Colonic mucosa (tissue), 4 donors: Measurements from ENCODE around the gene R3HCC1L. TPM values are rescaled to one million over a fixed set of nuclear protein-coding genes. Genes with fewer than 3 reads are reported as not detected.
"Not testable (repeated sequence)": the region's sequence is repeated elsewhere in the genome, so short reads cannot be mapped to it uniquely, and the experiment has no call there.

Experiments used
- DNase-seq: peaks from one replicate; pipeline ENCODE4 v3.0.0-alpha.2; 2020
- H3K27ac ChIP-seq: fragments of 200-600 bp; one replicate; pipeline ENCODE4 v1.8.0; 2021
- H3K27me3 ChIP-seq: fragments of 200-600 bp; one replicate; pipeline ENCODE4 v1.8.0; 2021
- H3K36me3 ChIP-seq: fragments of 200-600 bp; one replicate; pipeline ENCODE4 v1.8.0; 2021
- H3K4me1 ChIP-seq: fragments of 200-600 bp; one replicate; pipeline ENCODE4 v1.8.0; 2021; ENCODE audit warnings: mild to moderate bottlenecking
- H3K4me3 ChIP-seq: fragments of 200-600 bp; one replicate; pipeline ENCODE4 v1.8.0; 2021
- H3K9ac ChIP-seq, 2 donors: one replicate each; pipeline ENCODE4 v1.7.0; 2013; ENCODE audit warnings: control low read depth in 2 of 2, low read depth in 2 of 2, low read length in 2 of 2
- H3K9me3 ChIP-seq: fragments of 200-600 bp; one replicate; pipeline ENCODE4 v1.8.0; 2021
- intact Hi-C: fragments of 100-400 bp; cut with DNase I; formaldehyde crosslinking; loops from one replicate; pipeline ENCODE4 v1.14.1; 2022
- total RNA-seq, 2 donors: library from RNA; stranded (reverse); fragmentation: NEBNext Ultra II Directional in 1 of 2; extraction: Animal tissue kit (Norgen Biotek cat#: 25700) in 1 of 2; gene quantifications; one replicate each; pipeline ENCODE4 v1.2.1, GENCODE V29; 2021
- TF ChIP-seq, protein P1 (sequence below): fragments of 200-600 bp; IDR thresholded peaks from one replicate; pipeline ENCODE4 v1.8.0; 2022; ENCODE audit warnings: antibody characterized with exemption, mild to moderate bottlenecking
- donor health status: healthy.
- donor health status: DM: no; HTN: no; CAD: no.
- donor health status: DM: no; HTN: no; CAD: no.

The R3HCC1L gene
- total RNA-seq, 2 donors from 2014 or later = 16.7 to 16.8 TPM

DNA sequence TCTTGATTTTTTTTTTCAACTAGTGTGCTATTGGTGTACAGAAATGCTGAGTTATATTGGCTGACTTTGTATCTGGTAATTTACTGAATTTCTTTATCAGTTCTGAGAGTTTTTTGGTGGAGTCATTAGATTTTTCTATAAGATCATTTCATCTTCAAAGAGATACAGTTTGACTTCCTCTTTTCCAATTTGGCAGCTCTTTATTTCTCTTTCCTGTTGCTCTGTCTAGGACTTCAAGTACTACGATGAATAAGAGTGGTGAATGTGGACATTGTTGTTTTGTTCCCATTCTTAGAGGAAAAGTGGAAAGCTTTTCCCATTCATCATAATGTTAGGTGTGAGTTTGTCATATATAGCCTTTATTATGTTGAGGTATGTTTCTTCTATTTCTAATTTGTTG is 83.3 kb downstream of the R3HCC1L start:
- Histone ChIP-seq H3K27ac (no peak overlapping the region), H3K9ac (no peak overlapping the region), H3K4me1 (no peaks in the 10 kb centered on the region), H3K4me3 (no peak overlapping the region), H3K9me3 (no peaks in the 10 kb centered on the region), H3K27me3 (no peaks in the 10 kb centered on the region), H3K36me3 (no peaks in the 10 kb centered on the region)
- intact Hi-C loops = no loop called here
- no peak for DNase-seq
- TF ChIP-seq, protein P1, sequence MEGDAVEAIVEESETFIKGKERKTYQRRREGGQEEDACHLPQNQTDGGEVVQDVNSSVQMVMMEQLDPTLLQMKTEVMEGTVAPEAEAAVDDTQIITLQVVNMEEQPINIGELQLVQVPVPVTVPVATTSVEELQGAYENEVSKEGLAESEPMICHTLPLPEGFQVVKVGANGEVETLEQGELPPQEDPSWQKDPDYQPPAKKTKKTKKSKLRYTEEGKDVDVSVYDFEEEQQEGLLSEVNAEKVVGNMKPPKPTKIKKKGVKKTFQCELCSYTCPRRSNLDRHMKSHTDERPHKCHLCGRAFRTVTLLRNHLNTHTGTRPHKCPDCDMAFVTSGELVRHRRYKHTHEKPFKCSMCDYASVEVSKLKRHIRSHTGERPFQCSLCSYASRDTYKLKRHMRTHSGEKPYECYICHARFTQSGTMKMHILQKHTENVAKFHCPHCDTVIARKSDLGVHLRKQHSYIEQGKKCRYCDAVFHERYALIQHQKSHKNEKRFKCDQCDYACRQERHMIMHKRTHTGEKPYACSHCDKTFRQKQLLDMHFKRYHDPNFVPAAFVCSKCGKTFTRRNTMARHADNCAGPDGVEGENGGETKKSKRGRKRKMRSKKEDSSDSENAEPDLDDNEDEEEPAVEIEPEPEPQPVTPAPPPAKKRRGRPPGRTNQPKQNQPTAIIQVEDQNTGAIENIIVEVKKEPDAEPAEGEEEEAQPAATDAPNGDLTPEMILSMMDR = no peak

- no peaks in the 10 kb centered on the region for H3K27me3 ChIP-seq
- H3K36me3 ChIP-seq = no peaks in the 10 kb centered on the region
- H3K9ac ChIP-seq = no peak overlapping the region
- intact Hi-C loops = no loop called here
- H3K9me3 ChIP-seq = no peaks in the 10 kb centered on the region
- no peak overlapping the region for H3K27ac ChIP-seq
- no peak overlapping the region for H3K4me3 ChIP-seq
- DNase-seq = no peak
- TF ChIP-seq, protein P1 = no peak
- no peaks in the 10 kb centered on the region for H3K4me1 ChIP-seq
Measured at GRCh38 chr10:98223874-98224273, 89.4 kb downstream of the R3HCC1L start.

DNA sequence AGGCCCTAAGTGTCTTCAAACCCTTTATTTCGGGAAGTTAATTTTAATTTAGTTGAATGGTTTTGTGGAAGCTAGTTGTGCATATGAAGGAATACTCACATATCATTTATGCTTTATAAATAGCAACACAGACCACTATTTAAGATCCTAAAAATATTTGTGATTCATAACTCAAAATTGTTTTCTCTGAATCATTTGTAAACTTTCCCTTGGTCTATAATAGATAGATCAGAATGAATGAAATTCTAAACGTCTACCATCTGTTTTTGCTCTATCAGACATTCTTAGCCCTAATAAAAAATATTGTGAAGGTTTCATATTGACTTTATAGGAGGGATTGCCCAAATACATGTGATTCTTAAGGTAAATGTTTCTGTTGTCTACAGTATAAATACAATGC is 90.1 kb downstream of the R3HCC1L start:
- Histone ChIP-seq H3K27ac (no peak overlapping the region), H3K4me3 (no peak overlapping the region), H3K36me3 (no peaks in the 10 kb centered on the region), H3K27me3 (no peaks in the 10 kb centered on the region), H3K9me3 (no peaks in the 10 kb centered on the region), H3K9ac (no peak overlapping the region), H3K4me1 (no peaks in the 10 kb centered on the region)
- intact Hi-C loops = no loop called here
- TF ChIP-seq, protein P1 = no peak
- DNase-seq = no peak

GRCh38 chr10:98224996-98225395 is 90.5 kb downstream of the R3HCC1L start:
- TF ChIP-seq, protein P1 = no peak
- no peaks in the 10 kb centered on the region for H3K4me1 ChIP-seq
- H3K9ac ChIP-seq = no peak overlapping the region
- H3K9me3 ChIP-seq = no peaks in the 10 kb centered on the region
- no peaks in the 10 kb centered on the region for H3K36me3 ChIP-seq
- intact Hi-C loops = no loop called here
- DNase-seq = no peak
- H3K27ac ChIP-seq = no peak overlapping the region
- no peak overlapping the region for H3K4me3 ChIP-seq
- H3K27me3 ChIP-seq = no peaks in the 10 kb centered on the region

DNA sequence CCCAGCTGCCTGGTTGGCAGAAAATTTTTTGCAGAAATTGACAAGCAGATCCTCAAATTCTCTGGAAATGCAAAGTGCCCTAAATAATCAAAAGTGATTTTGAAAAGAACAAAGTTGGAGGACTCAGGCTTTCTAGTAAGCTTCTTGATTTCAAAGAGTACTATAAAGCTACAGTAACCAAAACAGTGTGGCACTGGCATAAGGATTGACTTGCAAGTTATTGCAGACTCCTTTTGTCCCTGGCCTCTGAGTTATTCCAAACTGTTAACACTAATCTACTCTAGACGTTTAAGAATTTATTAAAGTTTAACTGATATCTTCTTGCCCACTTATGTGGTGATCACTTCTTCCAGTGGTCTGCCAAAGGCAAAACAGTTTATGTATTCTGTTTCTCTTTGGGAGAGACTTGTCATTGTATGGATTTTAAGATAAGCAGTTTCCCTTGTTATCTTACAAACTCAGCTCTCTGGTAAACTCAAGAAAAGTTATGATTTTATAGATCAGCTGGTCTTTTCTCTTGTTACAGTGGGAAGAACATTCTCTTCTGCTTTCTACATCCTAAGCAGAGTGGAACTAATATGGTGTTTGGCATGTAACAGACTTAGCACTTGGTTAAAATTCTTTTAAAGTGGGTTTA is 92.2 kb downstream of the R3HCC1L start:
- no peak for DNase-seq
- Histone ChIP-seq H3K9me3 (no peaks in the 10 kb centered on the region), H3K36me3 (no peaks in the 10 kb centered on the region), H3K4me3 (no peak overlapping the region), H3K4me1 (no peaks in the 10 kb centered on the region), H3K27ac (no peak overlapping the region), H3K27me3 (no peaks in the 10 kb centered on the region), H3K9ac (no peak overlapping the region)
- intact Hi-C loops = no loop called here
- TF ChIP-seq, protein P1 = no peak

GRCh38 chr10:98227713-98228112 is 93.3 kb downstream of the R3HCC1L start:
- H3K36me3 ChIP-seq, H3K4me1 ChIP-seq, H3K4me3 ChIP-seq, H3K27ac ChIP-seq, H3K9me3 ChIP-seq, intact Hi-C loops, DNase-seq, H3K27me3 ChIP-seq, H3K9ac ChIP-seq: not testable (repeated sequence)

DNA sequence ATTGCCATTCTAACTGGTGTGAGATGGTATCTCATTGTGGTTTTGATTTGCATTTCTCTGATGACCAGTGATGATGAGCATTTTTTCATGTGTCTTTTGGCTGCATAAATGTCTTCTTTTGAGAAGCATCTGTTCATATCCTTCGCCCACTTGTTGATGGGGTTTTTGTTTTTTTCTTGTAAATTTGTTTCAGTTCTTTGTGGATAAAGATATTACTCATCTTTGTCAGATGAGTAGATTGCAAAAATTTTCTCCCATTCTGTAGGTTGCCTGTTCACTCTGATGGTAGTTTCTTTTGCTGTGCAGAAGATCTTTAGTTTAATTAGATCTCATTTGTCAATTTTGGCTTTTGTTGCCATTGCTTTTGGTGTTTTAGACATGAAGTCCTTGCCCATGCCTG is 93.8 kb downstream of the R3HCC1L start:
- H3K4me3 ChIP-seq, H3K27ac ChIP-seq, H3K36me3 ChIP-seq, DNase-seq, H3K27me3 ChIP-seq, H3K9ac ChIP-seq, H3K9me3 ChIP-seq, intact Hi-C loops, H3K4me1 ChIP-seq: not testable (repeated sequence)
